IMR-90 (cell line): ENCODE measurements around the gene ABCG4. TPM values are rescaled to one million over a fixed set of nuclear protein-coding genes. Genes with fewer than 3 reads are reported as not detected.

Source experiments
- ATAC-seq: fragments of 200-7000 bp; cut with Tn5 transposase; 2 replicates; pipeline ENCODE4 v1.9.1; 2020; ENCODE audit warnings: low read depth, mild to moderate bottlenecking, moderate library complexity
- BruUV-seq: library from RNA; stranded (reverse); fragments of 400-500 nt; replicated peaks from 2 replicates; lab custom pipeline; 2021; lab: Mats Ljungman, UMichigan
- CTCF ChIA-PET: fragments of 300-600 bp; formaldehyde crosslinking; extraction: SDS; loops from one replicate; lab custom pipeline; 2021; ENCODE audit warnings: antibody characterized with exemption; lab: Yijun Ruan, JAX
- POLR2A ChIA-PET: fragments of 300-600 bp; sonication (Branson Sonifier 250); formaldehyde crosslinking; loops from one replicate; lab custom pipeline; 2022; ENCODE audit warnings: antibody characterized with exemption; ENCODE audit not compliant: unreplicated experiment; lab: Charles Lee
- DNase-seq: peaks from one replicate; pipeline ENCODE4 v3.0.0; 2013
- H2AFZ ChIP-seq: replicated peaks from 2 replicates; pipeline ENCODE3; 2013; ENCODE audit warnings: low read length, mild to moderate bottlenecking; ENCODE audit not compliant: poor library complexity
- H2AK5ac ChIP-seq: 2 replicates; pipeline ENCODE4 v1.6.1; 2013; ENCODE audit warnings: low read depth, low read length, inconsistent platforms
- H2AK9ac ChIP-seq: replicated peaks from 2 replicates; pipeline ENCODE3; 2013; ENCODE audit warnings: mild to moderate bottlenecking, low read depth, low read length, moderate library complexity; ENCODE audit not compliant: poor library complexity
- H2BK120ac ChIP-seq: 2 replicates; pipeline ENCODE4 v1.6.1; 2013; ENCODE audit warnings: low read depth, low read length, inconsistent platforms
- H2BK15ac ChIP-seq: 3 replicates; pipeline ENCODE4 v1.6.1; 2013; ENCODE audit warnings: low read depth, low read length, inconsistent platforms
- H2BK20ac ChIP-seq: 2 replicates; pipeline ENCODE4 v1.6.1; 2013; ENCODE audit warnings: low read depth, mild to moderate bottlenecking, inconsistent platforms, low read length, moderate library complexity
- H2BK5ac ChIP-seq: 2 replicates; pipeline ENCODE4 v1.6.1; 2013; ENCODE audit warnings: mild to moderate bottlenecking, low read depth, low read length, inconsistent platforms; ENCODE audit not compliant: poor library complexity, severe bottlenecking
- H3K14ac ChIP-seq: replicated peaks from 2 replicates; pipeline ENCODE4 v1.6.1; 2013; ENCODE audit warnings: low read depth, low read length, inconsistent platforms
- H3K18ac ChIP-seq: 2 replicates; pipeline ENCODE4 v1.6.1; 2013; ENCODE audit warnings: low read depth, low read length, control low read depth
- H3K23ac ChIP-seq: 2 replicates; pipeline ENCODE4 v1.6.1; 2013; ENCODE audit warnings: low read depth, low read length, inconsistent platforms
- H3K27ac ChIP-seq: 2 replicates; pipeline ENCODE4 v1.5.1; 2013; ENCODE audit warnings: mild to moderate bottlenecking, control low read depth, low read length; ENCODE audit not compliant: insufficient read depth
- H3K27me3 ChIP-seq: 2 replicates; pipeline ENCODE4 v1.6.1; 2013; ENCODE audit warnings: low read length; ENCODE audit not compliant: control insufficient read depth, insufficient read depth
- H3K36me3 ChIP-seq: 2 replicates; pipeline ENCODE4 v1.6.1; 2013; ENCODE audit warnings: low read length, mixed read lengths; ENCODE audit not compliant: control insufficient read depth, insufficient read depth
- H3K4ac ChIP-seq: 2 replicates; pipeline ENCODE4 v1.6.1; 2013; ENCODE audit warnings: low read depth, low read length, inconsistent platforms
- H3K4me1 ChIP-seq: 2 replicates; pipeline ENCODE4 v1.6.1; 2013; ENCODE audit warnings: low read length, mixed read lengths; ENCODE audit not compliant: control insufficient read depth, insufficient read depth
- H3K4me2 ChIP-seq: 2 replicates; pipeline ENCODE4 v1.6.1; 2013; ENCODE audit warnings: low read depth, mild to moderate bottlenecking, control low read depth, low read length, moderate library complexity
- H3K4me3 ChIP-seq: 2 replicates; pipeline ENCODE4 v1.5.1; 2013; ENCODE audit warnings: low read depth, mild to moderate bottlenecking, control low read depth, low read length, moderate library complexity; ENCODE audit not compliant: insufficient read depth
- H3K56ac ChIP-seq: 2 replicates; pipeline ENCODE4 v1.6.1; 2013; ENCODE audit warnings: low read length, inconsistent platforms; ENCODE audit not compliant: insufficient read depth; ENCODE audit errors: extremely low read depth
- H3K79me1 ChIP-seq, 2 experiments: 2 replicates each; pipeline ENCODE4 v1.6.1; 2013; ENCODE audit warnings: low read length in 2 of 2, inconsistent platforms in 1 of 2, low read depth in 1 of 2
- H3K9ac ChIP-seq: 2 replicates; pipeline ENCODE4 v1.6.1; 2013; ENCODE audit warnings: low read depth, low read length, control low read depth
- H3K9me1 ChIP-seq: 2 replicates; pipeline ENCODE4 v1.6.1; 2013; ENCODE audit warnings: low read length, inconsistent platforms; ENCODE audit not compliant: insufficient read depth
- H3K9me3 ChIP-seq: 2 replicates; pipeline ENCODE4 v1.6.1; 2013; ENCODE audit warnings: low read length; ENCODE audit not compliant: control insufficient read depth, insufficient read depth
- H4K20me1 ChIP-seq: 2 replicates; pipeline ENCODE4 v1.6.1; 2013; ENCODE audit warnings: low read length, inconsistent platforms; ENCODE audit not compliant: insufficient read depth
- H4K5ac ChIP-seq: 2 replicates; pipeline ENCODE4 v1.6.1; 2013; ENCODE audit warnings: mild to moderate bottlenecking, low read depth, low read length, control low read depth
- H4K8ac ChIP-seq, 2 experiments: 2 replicates each; pipeline ENCODE4 v1.6.1; 2013; ENCODE audit warnings: low read depth in 2 of 2, low read length in 2 of 2, control low read depth in 1 of 2, inconsistent platforms in 1 of 2
- H4K91ac ChIP-seq: 2 replicates; pipeline ENCODE4 v1.6.1; 2013; ENCODE audit warnings: low read depth, low read length, inconsistent platforms; ENCODE audit not compliant: insufficient read depth
- BHLHE40 ChIP-seq: fragments of 150-350 bp; IDR thresholded peaks from 2 replicates; pipeline ENCODE4 v1.6.1; 2016; ENCODE audit warnings: mild to moderate bottlenecking, low read depth, low read length
- FOS ChIP-seq: fragments of 150-350 bp; IDR thresholded peaks from 2 replicates; pipeline ENCODE4 v1.6.1; 2016; ENCODE audit warnings: low read depth, low read length
- RAD21 ChIP-seq: IDR thresholded peaks from 2 replicates; pipeline ENCODE4 v1.6.1; 2012; ENCODE audit warnings: low read length, improper control_type of control experiment
- WGBS, 2 experiments: methylation state at CpG; one replicate each; pipeline versions ENCODE4 v1.1.5 to v1.1.7; 2013; ENCODE audit warnings: missing lambda C conversion rate in 2 of 2; ENCODE audit not compliant: insufficient read length in 1 of 2; ENCODE audit errors: extremely low coverage in 2 of 2; 5-methylcytosine and 5-hydroxymethylcytosine counted together
- dilution Hi-C: fragments of 300-500 bp; cut with HindIII; formaldehyde crosslinking; loops from one replicate; pipeline ENCODE4 v1.14.3; 2018; ENCODE audit warnings: low sequenced_read_pairs; ENCODE audit not compliant: unreplicated experiment
- in situ Hi-C: fragments of 300-500 bp; cut with MboI; formaldehyde crosslinking; loops from 3 replicates; pipeline ENCODE4 v1.14.3; 2019; ENCODE audit warnings: low sequenced_read_pairs, inconsistent platforms, mixed read lengths
- intact Hi-C: fragments of 100-400 bp; cut with micrococcal nuclease; formaldehyde crosslinking; loops from 2 replicates; pipeline ENCODE4 v1.10.0; 2022
- polyA plus RNA-seq, 3 experiments: library from polyadenylated mRNA; depleted of rRNA; stranded (reverse); fragments of >200 nt; gene quantifications; 2 replicates each; pipeline ENCODE4 v1.2.3, GENCODE V29; 2012; ENCODE audit warnings: low replicate concordance in 1 of 3
- total RNA-seq: library from RNA; depleted of rRNA; stranded (reverse); fragments of >200 nt; gene quantifications from 2 replicates; pipeline ENCODE4 v1.2.3, GENCODE V29; 2012
- TF ChIP-seq, protein P1 (sequence below): fragments of 150-350 bp; IDR thresholded peaks from 2 replicates; pipeline ENCODE4 v1.6.1; 2016; ENCODE audit warnings: low read depth, mild to moderate bottlenecking, low read length, moderate library complexity, borderline replicate concordance

Gene ABCG4
- total and polyA plus RNA-seq, 2 of the 4 experiments (the other 2 are of a cell fraction): under 0.01 to 0.26 TPM

GRCh38 chr11:119158467-119158866, 9.6 kb downstream of the ABCG4 start:
- ATAC-seq (no peak), DNase-seq (no peak)
- 88% methylated on average over 11 of the region's 13 CpGs; no CpG with 5 or more reads in 1 of the 2 experiments for WGBS, 2 experiments
- in situ Hi-C loops (no loop called here), intact Hi-C loops (no loop called here), dilution Hi-C loops (no loop called here)
- H2BK120ac ChIP-seq: no peak overlapping the region
- TF ChIP-seq, protein P1, sequence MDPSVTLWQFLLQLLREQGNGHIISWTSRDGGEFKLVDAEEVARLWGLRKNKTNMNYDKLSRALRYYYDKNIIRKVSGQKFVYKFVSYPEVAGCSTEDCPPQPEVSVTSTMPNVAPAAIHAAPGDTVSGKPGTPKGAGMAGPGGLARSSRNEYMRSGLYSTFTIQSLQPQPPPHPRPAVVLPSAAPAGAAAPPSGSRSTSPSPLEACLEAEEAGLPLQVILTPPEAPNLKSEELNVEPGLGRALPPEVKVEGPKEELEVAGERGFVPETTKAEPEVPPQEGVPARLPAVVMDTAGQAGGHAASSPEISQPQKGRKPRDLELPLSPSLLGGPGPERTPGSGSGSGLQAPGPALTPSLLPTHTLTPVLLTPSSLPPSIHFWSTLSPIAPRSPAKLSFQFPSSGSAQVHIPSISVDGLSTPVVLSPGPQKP: no peak
- no peak for TF ChIP-seq FOS
- no peak for TF ChIP-seq RAD21
- TF ChIP-seq BHLHE40: no peak
- no peak overlapping the region for H3K18ac ChIP-seq
- H2AK5ac ChIP-seq: no peak overlapping the region
- no TSS peak for BruUV-seq
- H3K4me3 ChIP-seq: no peak overlapping the region
- H3K4me2 ChIP-seq: no peak overlapping the region
- no peaks in the 10 kb centered on the region for H3K36me3 ChIP-seq
- H3K79me1 ChIP-seq: no peaks in the 10 kb centered on the region
- no peaks in the 10 kb centered on the region for H3K9me1 ChIP-seq
- H2BK15ac ChIP-seq: no peak overlapping the region
- H3K27ac ChIP-seq: no peak overlapping the region
- no peaks in the 10 kb centered on the region for H4K20me1 ChIP-seq
- no peak overlapping the region for H3K23ac ChIP-seq
- H3K4me1 ChIP-seq: no peaks in the 10 kb centered on the region
- H3K9ac ChIP-seq: no peak overlapping the region
- CTCF ChIA-PET: no interaction called here
- no peak overlapping the region for H2BK5ac ChIP-seq
- no peak overlapping the region for H4K8ac ChIP-seq
- no peak overlapping the region for H2AFZ ChIP-seq
- H2AK9ac ChIP-seq: no peak overlapping the region
- POLR2A ChIA-PET: no interaction called here
- H2BK20ac ChIP-seq: no peak overlapping the region
- H3K14ac ChIP-seq: no peak overlapping the region
- no peaks in the 10 kb centered on the region for H3K9me3 ChIP-seq
- H3K56ac ChIP-seq: no peak overlapping the region
- no peak overlapping the region for H4K91ac ChIP-seq
- peaks cover 39% of the 10 kb centered on the region for H3K27me3 ChIP-seq
- no peak overlapping the region for H4K5ac ChIP-seq
- H3K4ac ChIP-seq: no peak overlapping the region
